ENCODE measurements around the gene IFNA13. TPM values are rescaled to one million over a fixed set of nuclear protein-coding genes. Genes with fewer than 3 reads are reported as not detected.

The IFNA13 gene
- polyA plus RNA-seq, 3 donors, result not detected

- no peaks in the 10 kb centered on the region for H3K27me3 ChIP-seq (ENCODE audit: control insufficient read depth in 2 of 2, insufficient read depth in 2 of 2, low read length in 2 of 2)
- no peak for TF ChIP-seq CTCF (IDR thresholded peaks at IDR 0.05)
- H2AFZ ChIP-seq (ENCODE audit: insufficient read depth, low read depth, low read length, poor library complexity, severe bottlenecking), result no peak overlapping the region
- DNase-seq, result no peak
- Mint-ChIP-seq H3K36me3 (no peaks in the 10 kb centered on the region), H3K27ac (no peak overlapping the region), H3K9me3 (no peaks in the 10 kb centered on the region), H3K4me1 (peaks cover 20% of the 10 kb centered on the region), H3K27me3 (ENCODE audit: low read depth in 3 of 3) (peaks cover 1 to 3% (median 2%) of the 10 kb centered on the region in 3 donors), H3K4me3 (no peak overlapping the region)
- no peak overlapping the region for H3K4me2 ChIP-seq (replicated peaks; ENCODE audit: extremely low read depth, low read length, poor library complexity, severe bottlenecking)
- 83% methylated on average over 2 of the region's 4 CpGs for WGBS (ENCODE audit: insufficient coverage)
- H3K36me3 ChIP-seq (replicated peaks in 1 of 2; ENCODE audit: control insufficient read depth in 1 of 2, insufficient read depth in 2 of 2, low read length in 2 of 2), result no peaks in the 10 kb centered on the region
- intact Hi-C loops (cut with micrococcal nuclease), result no loop called here
- H3K27ac ChIP-seq (ENCODE audit: low read depth in 1 of 2, low read length in 2 of 2), result no peak overlapping the region
- no peaks in the 10 kb centered on the region for H3K9me3 ChIP-seq (replicated peaks in 1 of 2; ENCODE audit: control insufficient read depth in 1 of 2, insufficient read depth in 1 of 2, low read length in 2 of 2)
- peaks cover 0 to 6% of the 10 kb centered on the region in 2 donors for H3K4me1 ChIP-seq (ENCODE audit: control insufficient read depth in 1 of 2, insufficient read depth in 2 of 2, low read length in 2 of 2)
- H3K4me3 ChIP-seq (replicated peaks in 1 of 3; ENCODE audit: low read depth in 2 of 3, low read length in 3 of 3), result no peak overlapping the region
- no peaks in the 10 kb centered on the region for H3K79me2 ChIP-seq (ENCODE audit: insufficient read depth, low read length)
- no peaks in the 10 kb centered on the region for H4K20me1 ChIP-seq (ENCODE audit: insufficient read depth, low read length)
- H3K9ac ChIP-seq (ENCODE audit: insufficient read depth, low read length, poor library complexity, severe bottlenecking), result no peak overlapping the region
Observed at GRCh38 chr9:21413151-21413550, 45.3 kb upstream of the IFNA13 start.

GRCh38 chr9:21412107-21412506, 44.2 kb upstream of the IFNA13 start:
- Histone ChIP-seq H3K4me2 (replicated peaks; ENCODE audit: extremely low read depth, low read length, poor library complexity, severe bottlenecking) (no peak overlapping the region), H3K9me3 (replicated peaks in 1 of 2; ENCODE audit: control insufficient read depth in 1 of 2, insufficient read depth in 1 of 2, low read length in 2 of 2) (no peaks in the 10 kb centered on the region), H3K27me3 (ENCODE audit: control insufficient read depth in 2 of 2, insufficient read depth in 2 of 2, low read length in 2 of 2) (no peaks in the 10 kb centered on the region), H3K4me1 (ENCODE audit: control insufficient read depth in 1 of 2, insufficient read depth in 2 of 2, low read length in 2 of 2) (peaks cover 0 to 6% of the 10 kb centered on the region in 2 donors), H2AFZ (ENCODE audit: insufficient read depth, low read depth, low read length, poor library complexity, severe bottlenecking) (no peak overlapping the region), H3K27ac (ENCODE audit: low read depth in 1 of 2, low read length in 2 of 2) (no peak overlapping the region), H3K9ac (ENCODE audit: insufficient read depth, low read length, poor library complexity, severe bottlenecking) (no peak overlapping the region), H4K20me1 (ENCODE audit: insufficient read depth, low read length) (no peaks in the 10 kb centered on the region), H3K4me3 (replicated peaks in 1 of 3; ENCODE audit: low read depth in 2 of 3, low read length in 3 of 3) (no peak overlapping the region), H3K79me2 (ENCODE audit: insufficient read depth, low read length) (no peaks in the 10 kb centered on the region), H3K36me3 (replicated peaks in 1 of 2; ENCODE audit: control insufficient read depth in 1 of 2, insufficient read depth in 2 of 2, low read length in 2 of 2) (no peaks in the 10 kb centered on the region)
- H3K27ac Mint-ChIP-seq, result no peak overlapping the region
- intact Hi-C loops (cut with micrococcal nuclease), result no loop called here
- DNase-seq, result no peak
- H3K36me3 Mint-ChIP-seq, result no peaks in the 10 kb centered on the region
- H3K4me3 Mint-ChIP-seq, result no peak overlapping the region
- H3K27me3 Mint-ChIP-seq (ENCODE audit: low read depth in 3 of 3), result peaks cover 1 to 3% (median 3%) of the 10 kb centered on the region in 3 donors
- no peak for TF ChIP-seq CTCF (IDR thresholded peaks at IDR 0.05)
- H3K4me1 Mint-ChIP-seq, result peaks cover 20% of the 10 kb centered on the region
- H3K9me3 Mint-ChIP-seq, result no peaks in the 10 kb centered on the region
